Adrenal gland (tissue), 12 donors: Measurements from ENCODE around the gene ANO4. TPM values are rescaled to one million over a fixed set of nuclear protein-coding genes. Genes with fewer than 3 reads are reported as not detected.

Experiments
- DNase-seq, 7 donors: peaks; one replicate each; pipeline ENCODE4 v3.0.0-alpha.2; 2019 to 2020
- H3K27ac ChIP-seq, 5 donors: fragments of 200-600 bp; sonication (generic) in 4 of 5; 1 replicate in 3 of 5; 2 replicates in 2 of 5; pipeline versions ENCODE4 v1.5.1 to v1.8.0; 2016 to 2020; ENCODE audit warnings: mild to moderate bottlenecking in 1 of 5
- H3K27me3 ChIP-seq: fragments of 200-600 bp; 2 replicates; pipeline ENCODE4 v1.8.0; 2021
- H3K36me3 ChIP-seq, 2 donors: fragments of 200-600 bp; replicated peaks in 1 of 2; 1 replicate in 1 of 2; 2 replicates in 1 of 2; pipeline versions ENCODE4 v1.5.1 to v1.8.0; 2018 to 2022
- H3K4me1 ChIP-seq, 2 donors: fragments of 200-600 bp; replicated peaks in 1 of 2; 1 replicate in 1 of 2; 2 replicates in 1 of 2; pipeline versions ENCODE4 v1.5.1 to v1.8.0; 2018 to 2021
- H3K4me3 ChIP-seq, 4 donors: fragments of 200-600 bp; sonication (generic) in 3 of 4; one replicate each; pipeline ENCODE4 v1.5.1; 2016 to 2018
- H3K9me3 ChIP-seq, 3 donors: fragments of 200-600 bp; sonication (generic) in 1 of 3; replicated peaks in 1 of 3; 1 replicate in 2 of 3; 2 replicates in 1 of 3; pipeline versions ENCODE4 v1.5.1 to v1.8.0; 2016 to 2021
- POLR2A ChIP-seq, 2 donors: fragments of 450-650 bp; IDR thresholded peaks; one replicate each; pipeline ENCODE4 v1.6.1; 2017; ENCODE audit warnings: antibody characterized with exemption in 2 of 2, mild to moderate bottlenecking in 2 of 2, moderate library complexity in 1 of 2
- WGBS, 4 donors: extraction: QIAGEN DNeasy Blood & Tissue Kit in 2 of 4; methylation state at CpG; one replicate each; pipeline versions ENCODE4 v1.1.5 to v1.1.7; 2013 to 2017; 5-methylcytosine and 5-hydroxymethylcytosine counted together
- intact Hi-C, 2 donors: fragments of 100-400 bp; cut with DNase I; formaldehyde crosslinking; loops; one replicate each; pipeline versions ENCODE4 v1.14.1 to v1.15.0; 2022 to 2023
- polyA plus RNA-seq, 3 donors: library from polyadenylated mRNA; stranded (reverse); fragments of 200-250 nt in 2 of 3; fragments of 350-450 nt in 1 of 3; fragmentation: Illumina TruSeq in 1 of 3; extraction: RNeasy Lipid Tissue Mini Kit (QIAGEN cat#74804) in 1 of 3; gene quantifications; one replicate each; pipeline ENCODE4 v1.2.3, GENCODE V29; 2013 to 2014
- total RNA-seq, 9 donors: library from RNA; depleted of rRNA in 4 of 9; stranded (reverse); fragments of >200 nt in 4 of 9; fragments of 120-200 nt in 1 of 9; fragmentation: NEBNext Ultra II Directional in 1 of 9; extraction: Animal tissue kit (Norgen Biotek cat#: 25700) in 1 of 9; gene quantifications; one replicate each; pipeline versions ENCODE4 v1.1.0 to v1.2.4, GENCODE V29; 2013 to 2023
- TF ChIP-seq, protein P1 (sequence below), 6 experiments: fragments of 450-650 bp in 4 of 6; fragments of 200-600 bp in 2 of 6; sonication (generic) in 1 of 6; IDR thresholded peaks; 1 replicate in 5 of 6; 2 replicates in 1 of 6; pipeline versions ENCODE4 v1.5.1 to v1.8.0; 2016 to 2021; ENCODE audit warnings: antibody characterized with exemption in 6 of 6, mild to moderate bottlenecking in 2 of 6, moderate library complexity in 1 of 6
- donor health status: healthy with polysubstance abuse.
- donor health status: Bipolar disorder and iron deficiency.
- donor health status: DM: yes; HTN: yes; CAD: no.
- donor health status: DM: no; HTN: no; CAD: no.
- donor health status: DM: no; HTN: no; CAD: no.
- donor health status: DM: yes; HTN: yes; CAD: no.

The ANO4 gene
- total and polyA plus RNA-seq, 12 donors: 5.6 to 37.4 (median 10.2) TPM

DNA sequence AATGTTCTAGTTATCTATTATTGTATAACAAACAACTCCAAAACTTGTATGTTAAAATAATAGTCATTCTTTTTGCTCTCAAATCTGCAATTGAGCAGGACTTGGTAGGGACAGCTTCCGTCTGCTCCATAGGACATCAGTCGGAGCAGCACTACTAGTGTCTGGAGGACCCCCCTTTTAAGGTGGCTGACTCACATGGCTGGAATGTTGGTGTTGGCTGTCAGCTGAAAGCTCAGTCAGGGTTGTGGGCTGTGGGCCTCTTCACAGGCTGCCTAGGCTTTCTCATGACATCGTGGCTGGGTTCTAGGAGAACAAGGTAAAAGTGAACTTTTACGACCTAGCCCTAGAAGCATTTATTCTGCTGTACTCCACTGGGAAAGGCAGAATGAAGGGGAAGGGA is 160.6 kb downstream of the ANO4 start:
- Histone ChIP-seq H3K9me3 (no peaks in the 10 kb centered on the region), H3K27ac (no peak overlapping the region), H3K27me3 (no peaks in the 10 kb centered on the region), H3K4me1 (no peaks in the 10 kb centered on the region), H3K4me3 (no peak overlapping the region), H3K36me3 (no peaks in the 10 kb centered on the region)
- TF ChIP-seq, protein P1, sequence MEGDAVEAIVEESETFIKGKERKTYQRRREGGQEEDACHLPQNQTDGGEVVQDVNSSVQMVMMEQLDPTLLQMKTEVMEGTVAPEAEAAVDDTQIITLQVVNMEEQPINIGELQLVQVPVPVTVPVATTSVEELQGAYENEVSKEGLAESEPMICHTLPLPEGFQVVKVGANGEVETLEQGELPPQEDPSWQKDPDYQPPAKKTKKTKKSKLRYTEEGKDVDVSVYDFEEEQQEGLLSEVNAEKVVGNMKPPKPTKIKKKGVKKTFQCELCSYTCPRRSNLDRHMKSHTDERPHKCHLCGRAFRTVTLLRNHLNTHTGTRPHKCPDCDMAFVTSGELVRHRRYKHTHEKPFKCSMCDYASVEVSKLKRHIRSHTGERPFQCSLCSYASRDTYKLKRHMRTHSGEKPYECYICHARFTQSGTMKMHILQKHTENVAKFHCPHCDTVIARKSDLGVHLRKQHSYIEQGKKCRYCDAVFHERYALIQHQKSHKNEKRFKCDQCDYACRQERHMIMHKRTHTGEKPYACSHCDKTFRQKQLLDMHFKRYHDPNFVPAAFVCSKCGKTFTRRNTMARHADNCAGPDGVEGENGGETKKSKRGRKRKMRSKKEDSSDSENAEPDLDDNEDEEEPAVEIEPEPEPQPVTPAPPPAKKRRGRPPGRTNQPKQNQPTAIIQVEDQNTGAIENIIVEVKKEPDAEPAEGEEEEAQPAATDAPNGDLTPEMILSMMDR (IDR thresholded peaks at IDR 0.05): no peak
- no peak for TF ChIP-seq POLR2A (IDR thresholded peaks at IDR 0.05)
- peak in 2 of 7 donors; percentile 1 to 16 for DNase-seq
- intact Hi-C loops: no loop called here
- WGBS, 4 donors: 62 to 72% (median 66%) methylated on average over 4 of the region's 4 CpGs

DNA sequence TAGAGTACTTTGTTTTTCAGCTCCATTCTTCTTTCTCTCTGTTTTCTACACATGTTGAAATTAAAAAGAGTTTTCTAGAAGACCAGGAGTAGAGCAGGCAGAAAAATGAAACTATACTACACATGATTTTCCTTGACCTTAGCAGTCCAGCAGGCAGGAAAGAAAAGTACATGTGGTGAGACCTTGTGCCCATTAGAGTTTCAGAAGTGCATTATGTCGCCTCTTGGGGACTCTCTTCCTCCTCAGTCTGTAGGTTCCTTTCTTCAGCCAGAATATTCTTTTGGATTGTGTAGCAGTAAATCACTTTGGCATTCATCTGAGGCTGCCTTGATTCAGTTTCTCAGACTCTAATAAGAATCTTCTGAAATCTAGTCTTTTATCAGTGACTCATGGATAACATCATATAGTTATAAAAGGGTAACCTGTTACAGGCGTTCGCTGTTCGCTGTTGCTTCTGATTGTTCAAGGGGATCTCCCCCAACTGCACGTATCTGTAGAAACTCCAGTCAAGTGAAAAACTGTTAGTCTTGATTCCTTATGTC is 161.8 kb downstream of the ANO4 start:
- H3K36me3 ChIP-seq: no peaks in the 10 kb centered on the region
- intact Hi-C loops: no loop called here
- no peak overlapping the region for H3K4me3 ChIP-seq
- peak in 4 of 7 donors; percentile 5 to 19 (median 14) for DNase-seq
- 33 to 56% (median 44%) methylated on average over 5 of the region's 5 CpGs for WGBS, 4 donors
- no peak overlapping the region for H3K27ac ChIP-seq
- H3K9me3 ChIP-seq: no peaks in the 10 kb centered on the region
- no peaks in the 10 kb centered on the region for H3K4me1 ChIP-seq
- TF ChIP-seq, protein P1 (IDR thresholded peaks at IDR 0.05): peak in 4 of 6 experiments; percentile 7 to 44 (median 21)
- TF ChIP-seq POLR2A (IDR thresholded peaks at IDR 0.05): no peak
- H3K27me3 ChIP-seq: no peaks in the 10 kb centered on the region

DNA sequence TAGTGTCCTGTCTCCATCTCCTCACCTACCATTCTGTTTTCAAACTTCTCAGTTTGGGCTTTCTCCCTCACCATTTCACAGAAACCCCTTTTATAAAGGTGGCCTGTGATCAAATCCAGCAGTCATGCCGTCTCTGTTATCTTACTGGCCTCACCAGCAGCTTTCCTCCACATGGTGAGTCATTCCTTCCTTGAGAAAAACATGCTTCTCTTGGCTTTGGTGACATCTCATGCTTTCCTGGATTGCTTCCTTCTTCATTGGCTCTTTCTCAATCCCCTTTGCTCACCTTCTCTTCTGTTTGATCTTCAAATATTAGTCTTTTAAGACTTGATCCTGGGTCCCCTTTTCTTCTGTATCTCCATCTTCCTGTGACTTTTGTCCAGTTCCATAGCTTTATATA is 164.9 kb downstream of the ANO4 start:
- peak in 3 of 7 donors; percentile 7 to 43 (median 28) for DNase-seq
- Histone ChIP-seq H3K9me3 (no peaks in the 10 kb centered on the region), H3K27ac (no peak overlapping the region), H3K36me3 (no peaks in the 10 kb centered on the region), H3K27me3 (no peaks in the 10 kb centered on the region), H3K4me3 (no peak overlapping the region), H3K4me1 (peaks cover 5 to 6% of the 10 kb centered on the region in 2 donors)
- TF ChIP-seq, protein P1 (IDR thresholded peaks at IDR 0.05): no peak
- TF ChIP-seq POLR2A (IDR thresholded peaks at IDR 0.05): no peak
- intact Hi-C loops: no loop called here
- WGBS, 4 donors: 0 to 15% (median 11%) methylated on average over 1 of the region's 1 CpG

DNA sequence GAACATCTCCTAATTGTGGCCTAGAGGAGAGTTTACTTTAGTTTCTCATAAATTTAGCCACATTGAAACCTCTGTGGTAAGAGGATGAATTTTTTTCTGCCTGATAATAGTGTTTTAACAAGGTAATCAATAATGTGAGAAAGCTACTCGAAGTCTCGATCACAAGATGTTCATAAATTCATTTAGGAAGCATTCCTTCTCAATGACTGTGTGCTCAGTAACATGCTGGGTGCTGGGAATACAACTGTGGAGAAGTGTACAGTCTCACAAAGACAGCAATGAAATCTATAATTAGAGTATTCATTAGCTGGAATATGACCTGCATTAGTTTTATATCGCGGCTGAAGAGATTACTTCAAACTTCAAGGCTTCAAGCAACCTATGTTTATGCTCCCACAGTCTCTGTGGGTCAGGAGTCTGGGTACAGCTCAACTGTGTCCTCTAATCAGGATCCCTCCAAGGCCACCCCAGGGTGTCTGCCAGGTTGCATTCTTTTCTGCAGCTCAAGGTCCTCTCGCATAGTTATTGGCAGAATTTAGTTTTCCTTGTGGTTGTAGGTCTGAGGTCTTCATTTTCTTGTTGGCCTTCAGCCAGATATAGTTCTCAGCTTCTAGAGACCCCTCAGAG is 167.6 kb downstream of the ANO4 start:
- Histone ChIP-seq H3K27me3 (no peaks in the 10 kb centered on the region), H3K4me3 (no peak overlapping the region), H3K27ac (peak overlapping the region in 1 of 5 donors; percentile 36), H3K9me3 (no peaks in the 10 kb centered on the region), H3K4me1 (peaks cover 5 to 6% of the 10 kb centered on the region in 2 donors), H3K36me3 (no peaks in the 10 kb centered on the region)
- intact Hi-C loops: no loop called here
- peak; percentile 29 to 63 (median 48) for DNase-seq
- WGBS, 4 donors: 34 to 48% (median 44%) methylated on average over 5 of the region's 5 CpGs
- TF ChIP-seq, protein P1 (IDR thresholded peaks at IDR 0.05): no peak
